ENCODE measurements around the gene CXCL1. TPM values are rescaled to one million over a fixed set of nuclear protein-coding genes. Genes with fewer than 3 reads are reported as not detected.

CXCL1 gene
- total RNA-seq, 1 donor from 2014 or later: not detected

DNA sequence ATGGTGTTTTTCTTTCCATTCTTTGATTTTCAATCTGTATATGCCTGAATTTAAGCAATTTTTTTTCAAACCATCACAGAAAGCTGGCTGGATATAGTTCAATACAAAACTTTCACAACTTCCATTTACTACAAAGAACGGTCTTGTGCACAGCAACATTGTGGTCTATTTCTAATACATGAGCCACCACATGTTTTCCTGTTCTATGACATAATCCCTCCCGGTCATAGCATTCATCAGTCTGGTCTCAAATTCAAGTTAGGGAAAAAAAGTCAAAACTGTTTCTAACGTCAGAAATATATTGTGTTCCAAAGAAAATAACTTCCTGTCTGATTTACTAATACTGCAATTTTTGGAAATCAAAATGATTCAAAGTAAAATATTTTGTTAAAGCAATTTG, 40.2 kb upstream of the CXCL1 start:
- H3K4me3 Mint-ChIP-seq: no peak overlapping the region
- no peak for DNase-seq (ENCODE audit: low read depth, low spot score)
- H3K4me1 Mint-ChIP-seq: no peaks in the 10 kb centered on the region
- TF ChIP-seq, protein P1, sequence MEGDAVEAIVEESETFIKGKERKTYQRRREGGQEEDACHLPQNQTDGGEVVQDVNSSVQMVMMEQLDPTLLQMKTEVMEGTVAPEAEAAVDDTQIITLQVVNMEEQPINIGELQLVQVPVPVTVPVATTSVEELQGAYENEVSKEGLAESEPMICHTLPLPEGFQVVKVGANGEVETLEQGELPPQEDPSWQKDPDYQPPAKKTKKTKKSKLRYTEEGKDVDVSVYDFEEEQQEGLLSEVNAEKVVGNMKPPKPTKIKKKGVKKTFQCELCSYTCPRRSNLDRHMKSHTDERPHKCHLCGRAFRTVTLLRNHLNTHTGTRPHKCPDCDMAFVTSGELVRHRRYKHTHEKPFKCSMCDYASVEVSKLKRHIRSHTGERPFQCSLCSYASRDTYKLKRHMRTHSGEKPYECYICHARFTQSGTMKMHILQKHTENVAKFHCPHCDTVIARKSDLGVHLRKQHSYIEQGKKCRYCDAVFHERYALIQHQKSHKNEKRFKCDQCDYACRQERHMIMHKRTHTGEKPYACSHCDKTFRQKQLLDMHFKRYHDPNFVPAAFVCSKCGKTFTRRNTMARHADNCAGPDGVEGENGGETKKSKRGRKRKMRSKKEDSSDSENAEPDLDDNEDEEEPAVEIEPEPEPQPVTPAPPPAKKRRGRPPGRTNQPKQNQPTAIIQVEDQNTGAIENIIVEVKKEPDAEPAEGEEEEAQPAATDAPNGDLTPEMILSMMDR (conservative IDR thresholded peaks at IDR 0.05): no peak
- H3K36me3 Mint-ChIP-seq (ENCODE audit: low read depth): peaks cover 2% of the 10 kb centered on the region
- H3K27me3 Mint-ChIP-seq (ENCODE audit: low read depth): no peaks in the 10 kb centered on the region
- no peak overlapping the region for H3K27ac Mint-ChIP-seq (ENCODE audit: unreplicated experiment)
- peaks cover 7% of the 10 kb centered on the region for H3K9me3 Mint-ChIP-seq

DNA sequence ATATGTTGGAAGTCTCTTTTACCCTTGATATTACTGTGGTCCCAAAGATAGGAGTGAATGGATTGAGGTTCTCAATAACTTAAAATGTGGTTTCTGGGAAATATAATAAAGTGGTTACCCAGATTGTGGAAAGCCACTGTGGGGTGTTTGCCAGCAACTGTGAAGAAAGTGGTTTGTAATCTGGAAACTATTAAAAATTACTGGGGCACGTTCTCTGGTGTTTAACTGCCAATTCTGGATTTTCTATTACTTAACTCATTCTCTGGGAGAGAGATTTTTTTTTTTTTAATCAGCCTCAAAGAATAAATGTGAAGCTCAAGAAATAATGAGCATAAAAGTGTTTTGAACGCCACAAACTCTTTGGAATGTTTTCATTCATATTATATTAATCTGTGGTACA, 37.6 kb upstream of the CXCL1 start:
- Mint-ChIP-seq H3K36me3 (ENCODE audit: low read depth) (peaks cover 2% of the 10 kb centered on the region), H3K4me1 (peaks cover 5% of the 10 kb centered on the region), H3K9me3 (peaks cover 4% of the 10 kb centered on the region), H3K27me3 (ENCODE audit: low read depth) (peaks cover 5% of the 10 kb centered on the region), H3K4me3 (no peak overlapping the region), H3K27ac (ENCODE audit: unreplicated experiment) (no peak overlapping the region)
- no peak for DNase-seq (ENCODE audit: low read depth, low spot score)
- TF ChIP-seq, protein P1 (conservative IDR thresholded peaks at IDR 0.05): no peak

DNA sequence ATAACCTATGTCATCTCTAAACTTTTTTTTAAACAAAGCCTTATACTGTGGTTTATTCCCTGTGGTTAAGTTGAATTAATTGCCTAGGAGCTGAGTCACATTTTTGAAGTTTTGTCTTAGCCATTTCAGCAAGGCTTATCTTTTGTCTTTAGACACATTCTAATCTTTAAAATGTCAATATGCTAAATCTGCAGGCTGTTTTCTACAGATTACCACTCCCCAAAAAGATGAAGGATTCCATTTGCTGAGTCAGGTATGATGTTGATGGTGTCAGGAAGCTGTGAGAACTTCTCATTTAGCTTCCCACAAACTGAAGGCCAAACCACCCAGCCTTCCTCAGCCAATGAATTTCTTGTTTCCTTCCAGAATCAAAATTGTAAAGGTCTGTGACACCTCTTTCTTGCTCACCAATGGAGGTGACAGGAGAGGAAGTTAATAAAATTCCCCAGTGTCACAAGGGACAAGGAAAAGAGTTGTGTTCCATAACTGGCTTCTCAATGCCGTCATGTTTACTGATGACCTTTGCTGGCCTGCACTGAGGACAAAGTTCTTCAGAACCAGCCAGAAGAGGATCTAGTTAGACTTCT, 36.4 kb upstream of the CXCL1 start:
- Mint-ChIP-seq H3K9me3 (peaks cover 3% of the 10 kb centered on the region), H3K4me3 (no peak overlapping the region), H3K27me3 (ENCODE audit: low read depth) (peaks cover 17% of the 10 kb centered on the region), H3K27ac (ENCODE audit: unreplicated experiment) (no peak overlapping the region), H3K36me3 (ENCODE audit: low read depth) (peaks cover 2% of the 10 kb centered on the region), H3K4me1 (peaks cover 12% of the 10 kb centered on the region)
- TF ChIP-seq, protein P1 (conservative IDR thresholded peaks at IDR 0.05): no peak
- no peak for DNase-seq (ENCODE audit: low read depth, low spot score)

DNA sequence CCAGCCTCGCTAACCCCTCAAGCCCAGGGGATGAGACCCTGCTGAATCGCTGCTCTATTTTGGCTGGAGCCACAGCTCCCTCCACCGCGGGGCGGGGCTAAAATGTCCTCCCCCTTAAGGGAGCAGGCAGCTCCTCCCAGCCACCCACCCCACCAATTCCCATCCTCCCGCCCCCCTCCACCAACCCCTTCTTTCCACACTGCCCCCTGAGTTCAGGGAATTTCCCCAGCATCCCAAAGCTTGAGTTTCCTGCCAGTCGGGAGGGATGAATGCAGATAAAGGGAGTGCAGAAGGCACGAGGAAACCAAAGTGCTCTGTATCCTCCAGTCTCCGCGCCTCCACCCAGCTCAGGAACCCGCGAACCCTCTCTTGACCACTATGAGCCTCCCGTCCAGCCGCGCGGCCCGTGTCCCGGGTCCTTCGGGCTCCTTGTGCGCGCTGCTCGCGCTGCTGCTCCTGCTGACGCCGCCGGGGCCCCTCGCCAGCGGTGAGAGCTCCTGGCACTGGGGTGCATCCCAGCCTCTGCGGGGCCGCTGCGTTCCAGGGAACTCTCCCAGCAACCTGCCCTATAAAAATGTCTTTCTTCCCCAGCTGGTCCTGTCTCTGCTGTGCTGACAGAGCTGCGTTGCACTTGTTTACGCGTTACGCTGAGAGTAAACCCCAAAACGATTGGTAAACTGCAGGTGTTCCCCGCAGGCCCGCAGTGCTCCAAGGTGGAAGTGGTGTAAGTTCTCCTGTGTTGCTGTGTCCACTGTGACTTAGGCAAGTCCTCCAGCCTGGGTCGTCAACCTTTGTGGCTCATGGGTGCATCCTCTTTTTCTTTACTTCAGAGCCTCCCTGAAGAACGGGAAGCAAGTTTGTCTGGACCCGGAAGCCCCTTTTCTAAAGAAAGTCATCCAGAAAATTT, 32.6 kb upstream of the CXCL1 start, which contains the start of gene CXCL6:
CXCL6 (plus strand) TSS at position 306 of the 907 bp plus-strand sequence; CDS start at position 379, 73 bp downstream.
- H3K4me1 Mint-ChIP-seq: peaks cover 12% of the 10 kb centered on the region
- peak; percentile 36 for DNase-seq (ENCODE audit: low read depth, low spot score)
- no peaks in the 10 kb centered on the region for H3K9me3 Mint-ChIP-seq
- H3K4me3 Mint-ChIP-seq: peak within 1 kb of the TSS; percentile 84
- peaks cover 41% of the 10 kb centered on the region for H3K27me3 Mint-ChIP-seq (ENCODE audit: low read depth)
- H3K27ac Mint-ChIP-seq (ENCODE audit: unreplicated experiment): no peak within 1 kb of the TSS
- TF ChIP-seq, protein P1 (conservative IDR thresholded peaks at IDR 0.05): no peak
- no peaks in the 10 kb centered on the region for H3K36me3 Mint-ChIP-seq (ENCODE audit: low read depth)

GRCh38 chr4:73839071-73839470, 30.1 kb upstream of the CXCL1 start:
- TF ChIP-seq, protein P1 (conservative IDR thresholded peaks at IDR 0.05): no peak

More at GRCh38 chr4:73839071-73839470, 30.1 kb upstream of the CXCL1 start:
- DNase-seq (ENCODE audit: low read depth, low spot score): no peak
- H3K27ac Mint-ChIP-seq (ENCODE audit: unreplicated experiment): no peak overlapping the region
- H3K27me3 Mint-ChIP-seq (ENCODE audit: low read depth): peaks cover 45% of the 10 kb centered on the region
- H3K36me3 Mint-ChIP-seq (ENCODE audit: low read depth): no peaks in the 10 kb centered on the region
- H3K9me3 Mint-ChIP-seq: no peaks in the 10 kb centered on the region
- no peak overlapping the region for H3K4me3 Mint-ChIP-seq
- peaks cover 12% of the 10 kb centered on the region for H3K4me1 Mint-ChIP-seq

All from neural crest cell (in vitro differentiated cells).